GM13977 (cell line): ENCODE measurements around the gene GRHPR.

Source experiments
- DNase-seq: peaks from one replicate; pipeline ENCODE4 v3.0.0; 2012; ENCODE audit warnings: low spot score
- in situ Hi-C: fragments of 300-500 bp; cut with MboI; formaldehyde crosslinking; loops from one replicate; pipeline ENCODE4 v1.12.0; 2022; ENCODE audit warnings: low sequenced_read_pairs, low pct_unique_long_range_greater_than_20kb, mixed read lengths, inconsistent platforms; ENCODE audit not compliant: unreplicated experiment
- TF ChIP-seq, protein P1 (sequence below): IDR thresholded peaks from 2 replicates; pipeline ENCODE4 v1.5.1; 2012; ENCODE audit warnings: mild to moderate bottlenecking, control low read depth; ENCODE audit not compliant: insufficient read depth; ENCODE audit errors: extremely low read depth, missing control alignments

Gene GRHPR

DNA sequence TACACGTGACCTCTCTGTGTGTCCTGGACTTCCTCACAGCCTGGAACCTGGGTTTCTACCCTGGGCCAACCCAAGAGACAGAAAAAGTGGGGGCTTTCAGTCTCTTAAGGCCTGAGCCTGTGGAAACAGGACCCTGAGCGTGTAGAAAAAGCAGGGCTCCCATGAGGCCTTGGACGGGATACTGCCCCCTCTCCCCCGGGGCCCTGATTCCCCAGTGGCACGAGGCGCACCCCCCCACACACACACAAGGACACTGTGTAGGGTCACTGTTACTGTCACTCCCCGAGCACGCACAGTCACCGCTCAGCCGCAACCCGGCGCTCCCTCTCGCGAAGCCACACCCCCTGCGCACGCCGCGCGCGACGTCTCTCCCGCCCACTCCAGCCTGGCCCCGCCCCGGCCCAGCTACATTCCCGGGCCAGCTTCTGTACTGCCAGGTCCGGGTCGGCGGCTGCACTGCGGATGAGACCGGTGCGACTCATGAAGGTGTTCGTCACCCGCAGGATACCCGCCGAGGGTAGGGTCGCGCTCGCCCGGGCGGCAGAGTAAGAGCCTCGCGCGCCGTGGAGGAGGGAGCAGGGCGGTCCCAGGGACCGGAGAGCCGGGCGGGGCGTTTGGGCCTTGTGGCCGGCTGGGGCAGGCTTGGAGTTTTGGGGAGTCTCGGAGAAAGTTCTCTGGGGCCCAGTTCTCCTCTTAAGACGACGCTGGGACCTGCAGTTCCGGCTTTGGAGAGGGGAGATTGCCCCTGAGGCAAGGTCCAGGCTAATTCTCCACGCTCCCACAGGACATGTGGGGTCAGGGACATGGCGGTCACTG, at the start of gene GRHPR:
GRHPR (plus strand) TSS at position 408 of the 816 bp plus-strand sequence; CDS start at position 463, 55 bp downstream.
- in situ Hi-C loops, result no loop called here
- TF ChIP-seq, protein P1, sequence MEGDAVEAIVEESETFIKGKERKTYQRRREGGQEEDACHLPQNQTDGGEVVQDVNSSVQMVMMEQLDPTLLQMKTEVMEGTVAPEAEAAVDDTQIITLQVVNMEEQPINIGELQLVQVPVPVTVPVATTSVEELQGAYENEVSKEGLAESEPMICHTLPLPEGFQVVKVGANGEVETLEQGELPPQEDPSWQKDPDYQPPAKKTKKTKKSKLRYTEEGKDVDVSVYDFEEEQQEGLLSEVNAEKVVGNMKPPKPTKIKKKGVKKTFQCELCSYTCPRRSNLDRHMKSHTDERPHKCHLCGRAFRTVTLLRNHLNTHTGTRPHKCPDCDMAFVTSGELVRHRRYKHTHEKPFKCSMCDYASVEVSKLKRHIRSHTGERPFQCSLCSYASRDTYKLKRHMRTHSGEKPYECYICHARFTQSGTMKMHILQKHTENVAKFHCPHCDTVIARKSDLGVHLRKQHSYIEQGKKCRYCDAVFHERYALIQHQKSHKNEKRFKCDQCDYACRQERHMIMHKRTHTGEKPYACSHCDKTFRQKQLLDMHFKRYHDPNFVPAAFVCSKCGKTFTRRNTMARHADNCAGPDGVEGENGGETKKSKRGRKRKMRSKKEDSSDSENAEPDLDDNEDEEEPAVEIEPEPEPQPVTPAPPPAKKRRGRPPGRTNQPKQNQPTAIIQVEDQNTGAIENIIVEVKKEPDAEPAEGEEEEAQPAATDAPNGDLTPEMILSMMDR, result no peak
- peak; percentile 94 for DNase-seq

DNA sequence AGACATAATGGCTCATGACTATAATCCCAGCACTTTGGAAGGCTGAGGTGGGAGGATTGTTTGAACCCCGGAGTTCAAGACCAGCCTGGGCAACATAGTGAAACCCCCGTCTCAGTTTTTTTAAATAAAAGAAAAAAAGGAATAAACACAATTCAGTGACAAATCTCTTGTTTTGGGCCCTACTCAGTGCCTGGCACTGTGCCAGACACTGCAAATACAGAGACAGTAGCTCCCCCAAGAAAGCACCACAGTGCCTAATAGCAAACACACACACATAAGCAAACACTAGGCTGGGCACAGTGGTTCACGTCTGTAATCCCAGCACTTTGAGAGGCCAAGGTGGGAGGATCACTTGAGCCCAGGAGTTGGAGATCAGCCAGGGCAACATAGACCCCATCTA, 49.7 kb upstream of the GRHPR start:
- in situ Hi-C loops, result no loop called here
- TF ChIP-seq, protein P1, result no peak
- no peak for DNase-seq

DNA sequence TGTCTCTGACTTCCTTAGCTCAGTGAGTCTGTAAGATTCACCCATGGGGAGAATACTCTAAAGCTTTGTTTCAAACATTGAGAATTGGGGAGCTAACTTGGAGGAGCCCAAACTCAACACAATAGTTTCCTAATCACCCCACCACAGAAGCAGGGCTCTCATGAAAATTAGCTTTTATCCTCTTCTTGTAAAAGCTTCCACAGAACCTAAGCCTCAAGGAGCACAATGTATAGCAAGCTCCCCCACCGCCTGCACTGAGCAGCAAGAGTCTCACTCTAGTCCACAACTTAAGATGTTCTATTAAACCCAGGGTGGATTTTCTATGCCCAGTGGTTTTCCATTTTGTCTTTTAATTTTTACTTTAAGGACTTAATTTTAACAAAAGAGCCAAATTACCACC, 48.9 kb upstream of the GRHPR start:
- in situ Hi-C loops, result no loop called here
- TF ChIP-seq, protein P1, result no peak
- no peak for DNase-seq

DNA sequence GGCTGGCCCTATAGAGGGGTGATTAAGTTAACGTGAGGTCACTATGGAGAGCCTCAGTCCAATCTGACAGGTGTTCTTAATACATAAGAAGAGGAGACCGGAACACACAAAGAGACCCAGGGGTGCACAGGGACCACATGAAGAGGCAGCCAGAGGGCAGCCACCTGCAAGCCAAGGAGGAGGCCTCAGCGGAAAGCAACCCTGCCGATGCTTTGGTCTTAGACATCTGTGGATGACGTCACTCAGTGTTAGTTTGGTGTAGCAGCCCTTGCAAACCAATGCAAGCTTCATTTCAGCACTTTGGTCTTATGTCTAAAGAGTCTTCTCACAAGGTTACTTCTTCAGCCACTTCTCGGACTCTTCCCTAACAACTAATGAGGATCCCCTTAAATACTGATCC, 47.6 kb upstream of the GRHPR start:
- TF ChIP-seq, protein P1, result peak; percentile 48
- in situ Hi-C loops, result no loop called here
- DNase-seq, result peak; percentile 78

DNA sequence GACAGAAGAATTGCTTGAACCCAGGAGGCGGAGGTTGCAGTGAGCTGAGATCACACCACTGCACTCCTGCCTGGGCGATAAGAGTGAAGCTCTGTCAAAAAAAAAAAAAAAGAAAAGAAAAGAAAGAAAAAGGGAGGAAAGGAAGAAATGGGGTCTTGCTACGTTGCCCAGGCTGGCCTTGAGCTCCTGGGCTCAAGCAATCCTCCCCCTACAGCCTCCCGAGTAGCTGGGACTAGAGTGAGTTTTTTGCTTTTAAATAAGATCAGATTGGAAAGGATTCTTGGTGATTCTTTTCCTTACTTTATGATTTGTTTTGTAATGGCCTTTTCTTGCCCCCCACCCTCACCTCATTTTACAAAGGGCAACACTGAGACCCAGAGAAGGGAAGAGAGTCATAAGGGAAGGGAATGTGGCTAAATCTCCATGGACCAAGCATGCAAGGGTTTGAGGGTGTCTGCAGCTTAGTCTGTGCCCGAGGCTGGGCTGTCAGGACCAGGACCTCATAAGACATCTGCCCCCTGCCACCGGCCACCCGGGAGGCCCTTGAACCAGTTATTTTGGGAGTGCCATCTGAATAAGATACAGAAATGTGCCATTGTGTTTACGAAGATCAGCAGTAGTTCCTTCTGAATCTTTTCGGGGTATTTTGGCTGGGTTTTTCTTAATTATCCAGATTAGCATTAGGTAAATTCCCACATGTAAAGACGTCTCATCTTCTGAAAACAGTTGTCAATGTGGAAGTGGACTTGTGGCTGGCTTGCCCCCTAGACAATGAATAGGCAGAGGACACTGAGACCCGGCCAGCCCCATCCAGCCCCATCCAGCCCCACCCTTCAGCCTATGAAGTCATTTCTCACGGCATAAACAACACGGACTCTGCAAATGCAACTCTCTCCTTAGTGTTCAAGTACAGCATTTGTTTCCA, 44.5 kb upstream of the GRHPR start:
- TF ChIP-seq, protein P1, result no peak
- peak; percentile 52 for DNase-seq
- in situ Hi-C loops, result no loop called here

DNA sequence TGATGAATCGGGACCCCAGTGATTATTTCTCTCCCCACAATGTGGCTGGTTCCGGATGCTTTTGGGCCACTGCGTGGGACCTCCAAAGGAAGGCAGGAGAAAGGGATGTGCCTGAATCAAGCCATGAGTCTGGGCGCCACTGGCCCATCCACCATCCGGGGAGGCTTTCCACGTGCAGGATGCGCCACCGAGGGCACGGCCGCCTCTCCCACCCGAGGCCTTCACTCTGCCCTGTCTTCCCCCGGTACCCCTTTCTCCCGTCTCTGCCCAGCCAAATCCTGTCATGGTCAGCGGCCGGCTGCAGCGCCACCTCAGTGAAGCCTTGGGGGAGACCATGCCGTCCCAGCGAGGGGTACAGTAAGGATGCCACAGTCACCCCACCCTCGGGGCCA, 43.9 kb upstream of the GRHPR start:
- DNase-seq, result no peak
- in situ Hi-C loops, result no loop called here
- TF ChIP-seq, protein P1, result no peak
